Lower leg skin (tissue), 3 donors: ENCODE data around the gene CALHM2.

Experiments used
- CTCF ChIP-seq, 3 donors: fragments of 450-650 bp; IDR thresholded peaks; one replicate each; pipeline ENCODE4 v1.5.1; 2016; ENCODE audit warnings: antibody characterized with exemption in 3 of 3, mild to moderate bottlenecking in 3 of 3, moderate library complexity in 2 of 3
- POLR2A ChIP-seq, 2 donors: fragments of 450-650 bp; IDR thresholded peaks; one replicate each; pipeline ENCODE4 v1.6.1; 2016 to 2017; ENCODE audit warnings: antibody characterized with exemption in 2 of 2, mild to moderate bottlenecking in 1 of 2, moderate library complexity in 1 of 2

GRCh38 chr10:103431902-103432301 lies 20.3 kb downstream of the CALHM2 start:
- TF ChIP-seq POLR2A (IDR thresholded peaks at IDR 0.05) (no peak), CTCF (IDR thresholded peaks at IDR 0.05) (no peak)
